Measurements from ENCODE around the gene HPS3.
A peak's percentile ranks its signal among the peaks of the same experiment; 100 is the strongest.

HPS3 gene

GRCh38 chr3:149101154-149101553 lies 28.3 kb upstream of the HPS3 start:
- H3K4me3 ChIP-seq (replicated peaks in 1 of 2; ENCODE audit: low read depth in 2 of 2, low read length in 2 of 2), result no peak overlapping the region
- TF ChIP-seq CTCF (IDR thresholded peaks at IDR 0.05; ENCODE audit: low read depth, low read length), result no peak
- no peak for DNase-seq (ENCODE audit: low read depth in 2 of 2)

- H3K4me3 ChIP-seq (replicated peaks in 1 of 2; ENCODE audit: low read depth in 2 of 2, low read length in 2 of 2), result no peak overlapping the region
- DNase-seq (ENCODE audit: low read depth in 2 of 2), result no peak
- no peak for TF ChIP-seq CTCF (IDR thresholded peaks at IDR 0.05; ENCODE audit: low read depth, low read length)
Observed at GRCh38 chr3:149101641-149102040, 27.8 kb upstream of the HPS3 start.

- no peak for TF ChIP-seq CTCF (IDR thresholded peaks at IDR 0.05; ENCODE audit: low read depth, low read length)
- DNase-seq (ENCODE audit: low read depth in 2 of 2), result peak in 1 of 2 donors; percentile 21
Observed at GRCh38 chr3:149104484-149104883, 25.0 kb upstream of the HPS3 start.

GRCh38 chr3:149114458-149114857 lies 15.0 kb upstream of the HPS3 start:
- no peak for TF ChIP-seq CTCF (IDR thresholded peaks at IDR 0.05; ENCODE audit: low read depth, low read length)
- DNase-seq (ENCODE audit: low read depth in 2 of 2), result peak in 1 of 2 donors; percentile 29
- no peak overlapping the region for H3K4me3 ChIP-seq (replicated peaks in 1 of 2; ENCODE audit: low read depth in 2 of 2, low read length in 2 of 2)

More at GRCh38 chr3:149104484-149104883, 25.0 kb upstream of the HPS3 start:
- H3K4me3 ChIP-seq (replicated peaks in 1 of 2; ENCODE audit: low read depth in 2 of 2, low read length in 2 of 2), result no peak overlapping the region

GRCh38 chr3:149115114-149115513 lies 14.3 kb upstream of the HPS3 start:
- DNase-seq (ENCODE audit: low read depth in 2 of 2), result no peak
- no peak for TF ChIP-seq CTCF (IDR thresholded peaks at IDR 0.05; ENCODE audit: low read depth, low read length)
- no peak overlapping the region for H3K4me3 ChIP-seq (replicated peaks in 1 of 2; ENCODE audit: low read depth in 2 of 2, low read length in 2 of 2)

GRCh38 chr3:149118724-149119123 lies 10.7 kb upstream of the HPS3 start:
- H3K4me3 ChIP-seq (replicated peaks in 1 of 2; ENCODE audit: low read depth in 2 of 2, low read length in 2 of 2), result no peak overlapping the region
- DNase-seq (ENCODE audit: low read depth in 2 of 2), result no peak
- TF ChIP-seq CTCF (IDR thresholded peaks at IDR 0.05; ENCODE audit: low read depth, low read length), result no peak

- no peak overlapping the region for H3K4me3 ChIP-seq (replicated peaks in 1 of 2; ENCODE audit: low read depth in 2 of 2, low read length in 2 of 2)
- DNase-seq (ENCODE audit: low read depth in 2 of 2), result no peak
- TF ChIP-seq CTCF (IDR thresholded peaks at IDR 0.05; ENCODE audit: low read depth, low read length), result no peak
Observed at GRCh38 chr3:149119466-149119865, 10.0 kb upstream of the HPS3 start.
